ENCODE results near the gene MYO3B.

Gene MYO3B

DNA sequence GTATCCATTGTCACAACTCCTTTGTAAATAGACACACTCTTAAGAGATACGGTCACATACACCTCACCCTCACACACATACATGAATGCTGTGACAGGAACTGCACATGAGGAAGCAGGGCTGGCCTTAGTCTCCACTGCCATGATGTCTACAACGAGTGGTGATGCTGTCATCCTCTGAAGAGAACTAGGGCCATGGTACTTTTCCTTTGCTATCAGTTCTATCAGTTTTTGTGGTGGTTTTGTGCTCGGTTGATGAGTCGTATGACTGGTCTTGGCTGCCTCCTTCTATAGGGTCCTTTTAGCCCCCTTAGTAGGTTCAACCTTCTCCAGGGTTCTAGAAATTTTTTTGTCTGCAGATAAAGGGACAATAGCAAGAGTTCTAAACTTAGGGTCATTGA, 66.0 kb downstream of the MYO3B start:
- H3K9me3 ChIP-seq (ENCODE audit: control insufficient read depth, insufficient read depth, low read depth, low read length): no peaks in the 10 kb centered on the region
- H3K27ac ChIP-seq (ENCODE audit: extremely low read depth, low read depth, low read length): no peak overlapping the region
- ChIA-PET CTCF (interaction anchor here (0.6 to 1.5 kb wide), 3 partner anchors 126 to 684 kb away, joined by 3 to 5 read pairs (median 3); no protein-coding TSS in a partner anchor), POLR2A (no interaction called here)
- no peaks in the 10 kb centered on the region for H3K36me3 ChIP-seq (ENCODE audit: control insufficient read depth in 2 of 2, insufficient read depth in 1 of 2, low read length in 2 of 2)
- no peaks in the 10 kb centered on the region for H3K4me1 ChIP-seq (ENCODE audit: control insufficient read depth, insufficient read depth, low read length)
- no peak overlapping the region for H3K4me3 ChIP-seq (ENCODE audit: low read depth, low read length)
- TF ChIP-seq ZNF660 (tag by site-specific recombination; IDR thresholded peaks at IDR 0.05) (no peak), ZNF174 (tag by site-specific recombination; IDR thresholded peaks at IDR 0.05) (no peak), ZNF473 (tag by site-specific recombination; IDR thresholded peaks at IDR 0.05) (no peak), ZNF529 (tag by site-specific recombination; IDR thresholded peaks at IDR 0.05; ENCODE audit: insufficient replicate concordance) (no peak), ZNF37A (tag by site-specific recombination; IDR thresholded peaks at IDR 0.05) (no peak)
- TF ChIP-seq, protein P1, sequence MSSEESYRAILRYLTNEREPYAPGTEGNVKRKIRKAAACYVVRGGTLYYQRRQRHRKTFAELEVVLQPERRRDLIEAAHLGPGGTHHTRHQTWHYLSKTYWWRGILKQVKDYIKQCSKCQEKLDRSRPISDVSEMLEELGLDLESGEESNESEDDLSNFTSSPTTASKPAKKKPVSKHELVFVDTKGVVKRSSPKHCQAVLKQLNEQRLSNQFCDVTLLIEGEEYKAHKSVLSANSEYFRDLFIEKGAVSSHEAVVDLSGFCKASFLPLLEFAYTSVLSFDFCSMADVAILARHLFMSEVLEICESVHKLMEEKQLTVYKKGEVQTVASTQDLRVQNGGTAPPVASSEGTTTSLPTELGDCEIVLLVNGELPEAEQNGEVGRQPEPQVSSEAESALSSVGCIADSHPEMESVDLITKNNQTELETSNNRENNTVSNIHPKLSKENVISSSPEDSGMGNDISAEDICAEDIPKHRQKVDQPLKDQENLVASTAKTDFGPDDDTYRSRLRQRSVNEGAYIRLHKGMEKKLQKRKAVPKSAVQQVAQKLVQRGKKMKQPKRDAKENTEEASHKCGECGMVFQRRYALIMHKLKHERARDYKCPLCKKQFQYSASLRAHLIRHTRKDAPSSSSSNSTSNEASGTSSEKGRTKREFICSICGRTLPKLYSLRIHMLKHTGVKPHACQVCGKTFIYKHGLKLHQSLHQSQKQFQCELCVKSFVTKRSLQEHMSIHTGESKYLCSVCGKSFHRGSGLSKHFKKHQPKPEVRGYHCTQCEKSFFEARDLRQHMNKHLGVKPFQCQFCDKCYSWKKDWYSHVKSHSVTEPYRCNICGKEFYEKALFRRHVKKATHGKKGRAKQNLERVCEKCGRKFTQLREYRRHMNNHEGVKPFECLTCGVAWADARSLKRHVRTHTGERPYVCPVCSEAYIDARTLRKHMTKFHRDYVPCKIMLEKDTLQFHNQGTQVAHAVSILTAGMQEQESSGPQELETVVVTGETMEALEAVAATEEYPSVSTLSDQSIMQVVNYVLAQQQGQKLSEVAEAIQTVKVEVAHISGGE (tag by site-specific recombination; conservative IDR thresholded peaks at IDR 0.05; ENCODE audit: low read depth): no peak
- TF ChIP-seq, protein P2, sequence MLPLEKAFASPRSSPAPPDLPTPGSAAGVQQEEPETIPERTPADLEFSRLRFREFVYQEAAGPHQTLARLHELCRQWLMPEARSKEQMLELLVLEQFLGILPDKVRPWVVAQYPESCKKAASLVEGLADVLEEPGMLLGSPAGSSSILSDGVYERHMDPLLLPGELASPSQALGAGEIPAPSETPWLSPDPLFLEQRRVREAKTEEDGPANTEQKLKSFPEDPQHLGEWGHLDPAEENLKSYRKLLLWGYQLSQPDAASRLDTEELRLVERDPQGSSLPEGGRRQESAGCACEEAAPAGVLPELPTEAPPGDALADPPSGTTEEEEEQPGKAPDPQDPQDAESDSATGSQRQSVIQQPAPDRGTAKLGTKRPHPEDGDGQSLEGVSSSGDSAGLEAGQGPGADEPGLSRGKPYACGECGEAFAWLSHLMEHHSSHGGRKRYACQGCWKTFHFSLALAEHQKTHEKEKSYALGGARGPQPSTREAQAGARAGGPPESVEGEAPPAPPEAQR (tag by site-specific recombination; IDR thresholded peaks at IDR 0.05): no peak

DNA sequence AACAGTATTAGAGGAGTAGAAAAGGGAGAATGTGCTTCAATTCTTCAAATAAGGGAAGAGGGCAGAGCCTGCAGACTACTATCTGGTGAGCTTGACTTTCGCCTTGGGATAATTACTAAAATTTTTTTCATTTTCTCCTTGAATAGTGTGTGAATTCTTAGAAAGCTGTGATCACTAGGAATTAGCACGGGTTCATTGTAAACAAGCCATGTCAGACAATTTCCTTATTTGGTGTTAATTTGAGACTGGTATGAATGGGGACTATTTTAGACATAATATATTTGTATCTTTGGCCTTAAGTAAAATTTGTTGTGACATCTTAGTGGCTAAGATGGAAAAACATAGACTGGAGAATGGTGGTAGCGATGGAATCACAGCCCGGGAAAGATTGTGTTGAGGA, 66.6 kb downstream of the MYO3B start:
- Histone ChIP-seq H3K4me1 (ENCODE audit: control insufficient read depth, insufficient read depth, low read length) (no peaks in the 10 kb centered on the region), H3K9me3 (ENCODE audit: control insufficient read depth, insufficient read depth, low read depth, low read length) (no peaks in the 10 kb centered on the region), H3K36me3 (ENCODE audit: control insufficient read depth in 2 of 2, insufficient read depth in 1 of 2, low read length in 2 of 2) (no peaks in the 10 kb centered on the region), H3K4me3 (ENCODE audit: low read depth, low read length) (no peak overlapping the region), H3K27ac (ENCODE audit: extremely low read depth, low read depth, low read length) (no peak overlapping the region)
- ChIA-PET POLR2A (no interaction called here), CTCF (no interaction called here)
- TF ChIP-seq ZNF830 (tag by site-specific recombination; IDR thresholded peaks at IDR 0.05; ENCODE audit: low read depth) (no peak), KLF10 (tag by site-specific recombination; IDR thresholded peaks at IDR 0.05) (no peak), ZNF221 (tag by site-specific recombination; IDR thresholded peaks at IDR 0.05; ENCODE audit: borderline replicate concordance) (no peak), KLF7 (tag by site-specific recombination; IDR thresholded peaks at IDR 0.05; ENCODE audit: borderline replicate concordance) (no peak), ZFP37 (tag by site-specific recombination; IDR thresholded peaks at IDR 0.05) (no peak), OSR2 (tag by site-specific recombination; IDR thresholded peaks at IDR 0.05) (no peak), ZNF544 (tag by site-specific recombination; IDR thresholded peaks at IDR 0.05) (no peak)
- TF ChIP-seq, protein P3, sequence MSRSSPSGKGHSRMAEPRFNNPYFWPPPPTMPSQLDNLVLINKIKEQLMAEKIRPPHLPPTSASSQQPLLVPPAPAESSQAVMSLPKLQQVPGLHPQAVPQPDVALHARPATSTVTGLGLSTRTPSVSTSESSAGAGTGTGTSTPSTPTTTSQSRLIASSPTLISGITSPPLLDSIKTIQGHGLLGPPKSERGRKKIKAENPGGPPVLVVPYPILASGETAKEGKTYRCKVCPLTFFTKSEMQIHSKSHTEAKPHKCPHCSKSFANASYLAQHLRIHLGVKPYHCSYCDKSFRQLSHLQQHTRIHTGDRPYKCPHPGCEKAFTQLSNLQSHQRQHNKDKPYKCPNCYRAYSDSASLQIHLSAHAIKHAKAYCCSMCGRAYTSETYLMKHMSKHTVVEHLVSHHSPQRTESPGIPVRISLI (tag by site-specific recombination; IDR thresholded peaks at IDR 0.05): no peak

DNA sequence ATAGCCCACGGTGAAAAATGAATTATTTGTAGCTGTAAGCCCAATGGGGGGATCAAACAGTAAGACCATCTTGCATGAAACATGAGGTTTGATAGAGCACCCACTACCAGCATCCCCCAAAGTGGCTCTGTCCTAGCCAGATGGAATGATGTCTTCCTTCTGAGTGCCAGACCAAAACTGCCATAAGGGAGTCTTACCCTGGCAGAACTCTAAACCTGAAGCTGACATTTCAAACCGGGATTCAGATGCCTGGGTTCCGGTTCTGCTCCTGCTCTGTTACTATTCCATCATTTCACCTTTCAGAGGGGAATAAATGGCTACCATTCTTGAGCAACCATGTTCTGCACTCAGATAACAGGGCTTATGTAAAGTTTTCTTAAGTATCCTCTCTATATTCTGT, 67.4 kb downstream of the MYO3B start:
- Histone ChIP-seq H3K27ac (ENCODE audit: extremely low read depth, low read depth, low read length) (no peak overlapping the region), H3K4me3 (ENCODE audit: low read depth, low read length) (no peak overlapping the region), H3K36me3 (ENCODE audit: control insufficient read depth in 2 of 2, insufficient read depth in 1 of 2, low read length in 2 of 2) (no peaks in the 10 kb centered on the region), H3K4me1 (ENCODE audit: control insufficient read depth, insufficient read depth, low read length) (no peaks in the 10 kb centered on the region), H3K9me3 (ENCODE audit: control insufficient read depth, insufficient read depth, low read depth, low read length) (no peaks in the 10 kb centered on the region)
- ChIA-PET POLR2A (no interaction called here), CTCF (interaction anchor here (0.5 kb wide), 1 partner anchor 56 kb away, joined by 3 read pairs; no protein-coding TSS in a partner anchor)
- TF ChIP-seq ZNF660 (tag by site-specific recombination; IDR thresholded peaks at IDR 0.05) (no peak), ZNF549 (tag by site-specific recombination; IDR thresholded peaks at IDR 0.05) (no peak), ZNF114 (tag by site-specific recombination; IDR thresholded peaks at IDR 0.05) (no peak), HOXD13 (CRISPR knock-in tag; IDR thresholded peaks at IDR 0.05; ENCODE audit: borderline replicate concordance) (no peak), ZNF707 (tag by site-specific recombination; IDR thresholded peaks at IDR 0.05) (no peak), ZNF202 (tag by site-specific recombination; IDR thresholded peaks at IDR 0.05; ENCODE audit: borderline replicate concordance) (no peak), ZNF274 (IDR thresholded peaks at IDR 0.05; ENCODE audit: low read length) (no peak), ZNF274 (tag by site-specific recombination; IDR thresholded peaks at IDR 0.05; ENCODE audit: borderline replicate concordance) (no peak), ZFHX2 (tag by site-specific recombination; conservative IDR thresholded peaks at IDR 0.05) (no peak), ZNF561 (tag by site-specific recombination; IDR thresholded peaks at IDR 0.05; ENCODE audit: borderline replicate concordance) (no peak), ZFP41 (tag by site-specific recombination; IDR thresholded peaks at IDR 0.05; ENCODE audit: borderline replicate concordance) (no peak)
- TF ChIP-seq, protein P4, sequence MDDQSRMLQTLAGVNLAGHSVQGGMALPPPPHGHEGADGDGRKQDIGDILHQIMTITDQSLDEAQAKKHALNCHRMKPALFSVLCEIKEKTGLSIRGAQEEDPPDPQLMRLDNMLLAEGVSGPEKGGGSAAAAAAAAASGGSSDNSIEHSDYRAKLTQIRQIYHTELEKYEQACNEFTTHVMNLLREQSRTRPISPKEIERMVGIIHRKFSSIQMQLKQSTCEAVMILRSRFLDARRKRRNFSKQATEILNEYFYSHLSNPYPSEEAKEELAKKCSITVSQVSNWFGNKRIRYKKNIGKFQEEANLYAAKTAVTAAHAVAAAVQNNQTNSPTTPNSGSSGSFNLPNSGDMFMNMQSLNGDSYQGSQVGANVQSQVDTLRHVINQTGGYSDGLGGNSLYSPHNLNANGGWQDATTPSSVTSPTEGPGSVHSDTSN (CRISPR knock-in tag; IDR thresholded peaks at IDR 0.05): no peak

Data from HEK293 (cell line).